GM19099 (cell line): ENCODE results near the gene RHOT1.

ENCODE experiments used
- POLR2A ChIP-seq: IDR thresholded peaks from 3 replicates; pipeline ENCODE4 v1.6.1; 2011; ENCODE audit warnings: low read depth; ENCODE audit not compliant: insufficient read length; ENCODE audit errors: extremely low read depth

RHOT1 gene

DNA sequence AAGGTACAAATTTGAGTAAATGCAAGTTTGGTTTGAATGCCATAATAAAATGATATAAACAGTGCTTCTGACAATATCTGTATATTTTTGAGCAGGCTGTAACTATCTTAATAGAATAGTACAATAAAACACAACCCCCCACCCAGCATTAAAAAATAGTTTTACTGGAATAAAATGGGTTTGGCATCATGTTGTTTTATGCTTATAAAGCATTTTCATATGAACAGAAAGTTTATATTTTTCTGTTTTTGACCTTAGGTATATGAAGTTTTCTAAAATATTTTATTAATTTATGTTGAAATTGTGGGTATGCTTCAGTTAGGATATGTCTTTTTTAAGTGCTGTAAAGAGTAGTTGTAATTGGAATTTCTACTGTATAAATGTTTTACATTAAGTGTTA lies 66.1 kb downstream of the RHOT1 start:
- TF ChIP-seq POLR2A: no peak

DNA sequence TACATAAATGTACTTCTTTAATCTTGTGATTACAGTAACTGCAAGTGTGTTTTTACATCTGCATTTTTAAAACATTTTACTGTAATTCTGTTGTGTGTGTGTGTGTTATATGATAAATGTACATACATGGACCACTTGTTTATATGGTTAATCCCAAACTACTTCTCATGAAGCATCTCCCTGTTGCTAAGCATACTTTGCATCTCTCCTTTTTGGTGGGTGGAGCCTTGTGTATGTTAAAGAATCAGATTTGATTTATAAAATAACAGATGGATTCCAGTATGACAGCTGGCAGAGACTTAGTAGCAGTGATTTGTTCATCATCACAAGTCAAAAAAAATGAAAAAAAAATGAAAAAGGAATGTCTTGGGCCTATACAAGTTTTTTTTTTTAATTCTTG lies 67.3 kb downstream of the RHOT1 start:
- TF ChIP-seq POLR2A: no peak

DNA sequence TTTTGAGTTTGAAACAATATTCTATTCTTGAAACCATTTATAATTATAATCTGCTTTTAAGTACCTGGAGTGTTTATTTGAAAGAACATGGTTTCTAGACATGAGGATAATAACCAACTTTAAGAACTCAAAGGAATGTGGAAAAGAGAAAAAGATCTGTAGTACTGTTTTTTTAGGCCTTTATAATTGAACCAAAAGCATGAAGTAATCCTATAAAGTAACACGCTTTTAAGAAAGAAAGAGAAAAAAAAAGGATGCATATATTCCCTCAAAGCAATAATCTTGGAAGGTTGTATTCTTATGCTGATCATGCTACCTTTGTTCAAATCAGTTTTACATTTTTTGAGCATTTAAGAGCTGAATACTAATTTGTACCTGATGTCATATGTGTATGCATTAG lies 69.4 kb downstream of the RHOT1 start:
- TF ChIP-seq POLR2A: no peak

DNA sequence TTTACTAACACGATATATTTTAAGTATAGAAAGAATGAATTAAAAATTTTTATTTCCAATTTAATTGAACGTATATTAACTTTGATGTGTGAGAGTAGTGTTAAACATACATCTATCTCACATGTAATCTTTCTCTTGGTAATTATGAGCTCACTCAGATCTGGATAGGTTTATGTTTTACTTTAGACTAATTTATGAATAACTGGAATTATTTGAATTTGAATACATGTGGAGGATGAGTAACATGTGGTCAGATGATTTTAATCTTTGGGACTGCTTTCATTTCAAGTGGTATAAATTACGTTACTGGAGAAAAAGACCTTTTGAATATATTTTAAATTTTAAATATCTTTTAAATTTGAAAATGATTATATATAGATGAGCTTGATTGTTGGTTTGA lies 73.4 kb downstream of the RHOT1 start:
- TF ChIP-seq POLR2A: no peak

DNA sequence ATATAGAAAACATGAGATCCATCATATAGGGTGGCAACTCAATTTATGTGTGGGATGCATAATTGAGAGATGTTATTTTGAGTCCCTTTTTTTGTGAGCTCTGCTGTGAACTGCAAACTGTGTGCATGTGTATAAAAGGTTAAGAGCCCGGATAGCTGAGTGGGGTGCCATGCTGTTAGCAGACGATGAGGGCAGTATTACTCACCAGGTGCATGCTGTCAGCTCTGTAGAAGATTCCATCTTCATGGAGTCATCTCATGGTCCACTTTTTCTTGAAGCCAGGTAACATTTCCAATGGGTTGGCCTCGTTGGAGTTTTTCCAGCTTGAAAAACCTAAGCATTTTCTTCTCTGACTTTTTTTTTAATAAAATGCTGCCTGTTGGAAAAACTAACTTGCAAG lies 80.3 kb downstream of the RHOT1 start:
- no peak for TF ChIP-seq POLR2A

DNA sequence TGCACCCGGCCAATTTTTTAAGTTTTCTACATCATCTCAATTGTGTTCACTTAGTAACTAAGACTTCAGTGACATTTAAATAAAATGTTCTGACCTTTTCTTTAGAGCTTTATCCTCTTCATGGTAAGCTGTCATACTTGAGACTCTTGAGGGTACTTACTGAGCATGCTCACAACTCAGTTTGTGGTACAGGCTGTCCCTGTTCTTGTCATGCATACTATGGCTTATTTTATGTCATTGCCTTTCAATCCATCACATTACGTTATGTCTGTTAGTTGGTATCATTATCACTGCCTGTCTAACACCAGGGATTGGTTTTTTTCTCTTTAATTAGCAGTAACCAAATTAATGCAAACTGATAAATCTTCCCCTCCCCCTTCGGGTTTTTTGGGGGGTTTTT lies 81.4 kb downstream of the RHOT1 start:
- TF ChIP-seq POLR2A: no peak

DNA sequence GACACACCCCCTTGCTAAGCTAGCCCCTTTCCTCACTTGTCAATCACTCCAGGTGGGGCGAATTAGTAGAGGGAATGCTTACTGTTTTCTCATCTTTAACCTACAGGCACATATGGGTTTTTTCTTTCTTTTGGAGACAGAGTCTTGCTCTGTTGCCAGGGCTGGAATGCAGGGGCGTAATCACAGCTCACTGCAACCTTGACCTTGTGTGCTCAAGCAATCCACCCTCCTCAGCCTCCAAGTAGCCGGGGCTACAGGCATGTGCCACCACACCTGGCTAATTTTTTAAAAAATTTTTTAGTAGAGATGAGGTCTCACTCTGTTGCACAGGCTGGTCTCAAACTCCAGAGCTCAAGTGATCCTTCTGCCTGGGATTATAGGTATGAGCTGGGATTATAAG lies 84.6 kb downstream of the RHOT1 start:
- TF ChIP-seq POLR2A: no peak

DNA sequence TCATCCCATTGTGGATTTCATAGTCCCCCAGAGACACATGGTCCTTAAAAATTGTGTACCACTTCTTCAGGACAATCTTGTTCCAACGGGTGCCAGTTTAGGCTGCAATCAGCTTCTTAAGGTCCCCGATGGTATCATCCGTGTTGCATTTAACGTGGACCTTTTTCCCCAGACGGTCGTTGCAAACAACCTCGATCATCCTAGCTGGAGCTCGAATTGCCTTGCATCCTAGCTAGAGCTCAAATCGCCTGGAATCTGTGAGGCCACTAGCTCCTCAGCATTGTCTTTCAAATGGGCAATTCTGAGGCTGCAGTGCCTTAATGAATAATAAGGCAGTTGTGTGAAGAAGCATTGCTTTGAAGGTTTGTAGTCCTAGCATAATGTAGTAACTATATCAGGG lies 85.6 kb downstream of the RHOT1 start:
- TF ChIP-seq POLR2A: no peak

DNA sequence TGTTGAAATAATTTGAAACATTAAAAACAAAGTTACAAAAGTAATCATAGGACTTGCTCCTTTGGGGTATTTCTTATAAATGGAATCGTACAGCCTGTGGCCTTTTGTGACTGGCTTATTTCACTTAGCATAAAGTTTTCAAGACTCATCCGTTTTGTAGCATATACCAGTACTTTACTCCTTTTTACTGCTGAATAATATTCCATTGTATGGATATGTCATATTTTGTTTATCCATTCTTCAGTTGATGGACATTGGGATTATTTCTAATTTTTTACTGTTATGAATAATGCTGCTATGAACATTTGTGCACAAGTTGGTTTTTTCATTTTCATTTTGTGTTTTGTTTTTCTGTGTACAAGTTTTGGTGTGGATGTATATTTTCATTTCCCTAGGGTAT lies 93.3 kb downstream of the RHOT1 start:
- no peak for TF ChIP-seq POLR2A

DNA sequence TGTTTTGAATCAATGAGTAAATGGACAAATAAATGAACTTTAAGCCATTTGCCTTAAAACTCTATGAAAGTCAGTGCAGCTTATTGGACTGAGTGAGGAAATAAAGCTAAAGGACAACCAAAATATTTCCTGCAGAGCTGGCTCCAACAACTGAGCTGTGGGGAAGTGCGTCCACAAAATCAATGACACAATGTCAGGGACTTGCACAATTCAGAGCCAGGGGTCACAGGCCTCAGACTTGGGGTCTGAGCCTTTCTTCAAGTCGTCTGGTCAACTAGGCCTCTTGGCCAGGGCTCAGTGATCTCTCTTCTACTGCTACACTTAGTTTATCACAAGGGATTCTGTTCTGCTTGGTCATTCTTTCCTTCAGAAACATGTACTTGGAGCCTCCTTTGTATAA lies 97.2 kb downstream of the RHOT1 start:
- TF ChIP-seq POLR2A: no peak

DNA sequence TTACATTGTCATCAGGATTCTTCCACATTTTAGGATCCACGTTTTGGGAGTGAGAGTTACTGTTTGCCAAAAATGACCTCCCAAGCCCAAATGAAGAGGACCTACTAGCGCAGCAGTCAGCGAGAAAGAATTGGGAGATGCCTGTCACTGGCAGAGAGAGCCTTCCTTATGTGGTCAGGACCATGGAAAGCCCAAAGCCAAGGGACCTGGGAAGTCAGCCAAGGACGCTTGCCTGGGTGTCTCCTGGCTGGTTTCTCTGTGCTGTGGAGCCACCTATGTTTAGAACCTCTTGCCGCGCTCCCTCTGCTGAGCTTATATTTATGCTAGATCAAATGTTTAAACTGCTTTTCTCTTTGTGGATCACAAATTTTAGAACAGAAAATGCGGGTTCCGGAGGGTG lies 98.4 kb downstream of the RHOT1 start:
- no peak for TF ChIP-seq POLR2A

DNA sequence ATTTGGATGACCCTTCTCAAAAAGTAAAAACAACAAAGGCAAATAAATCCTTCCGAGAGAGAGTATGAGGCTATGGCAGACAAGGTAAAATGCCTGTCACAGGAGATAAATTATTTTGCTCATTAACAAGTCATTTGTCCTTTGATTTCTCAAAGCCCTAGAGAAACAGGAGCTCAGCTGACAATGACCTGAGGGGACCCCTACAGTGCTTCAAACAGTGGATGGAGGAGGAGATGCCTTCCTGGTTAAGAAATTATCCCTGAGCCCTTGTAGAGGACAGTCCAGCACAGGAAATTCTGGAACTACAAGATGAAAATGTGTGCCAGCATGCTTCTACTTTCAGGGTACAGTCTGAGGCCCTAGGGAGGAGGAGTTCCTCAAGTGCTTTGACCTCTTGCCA lies 99.3 kb downstream of the RHOT1 start:
- no peak for TF ChIP-seq POLR2A

DNA sequence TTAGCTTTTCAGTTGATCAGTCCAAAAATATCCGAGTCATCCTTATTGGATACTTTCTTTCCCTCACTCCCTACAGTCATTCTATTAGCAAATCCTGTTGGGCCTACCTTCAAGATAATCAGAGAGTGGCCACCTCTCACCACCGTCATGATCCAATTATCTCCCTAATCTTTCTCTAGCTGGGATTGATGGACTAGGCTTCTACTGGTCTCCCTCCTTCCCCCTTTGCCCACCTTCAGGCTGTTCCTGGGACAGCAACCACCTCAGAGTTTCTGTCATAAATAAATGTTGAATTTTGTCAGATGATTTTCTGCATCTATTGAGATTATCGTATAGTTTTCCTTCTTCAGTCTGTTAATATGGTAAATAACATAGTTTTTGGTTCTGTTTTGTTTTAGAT lies 107.2 kb downstream of the RHOT1 start:
- TF ChIP-seq POLR2A: no peak

DNA sequence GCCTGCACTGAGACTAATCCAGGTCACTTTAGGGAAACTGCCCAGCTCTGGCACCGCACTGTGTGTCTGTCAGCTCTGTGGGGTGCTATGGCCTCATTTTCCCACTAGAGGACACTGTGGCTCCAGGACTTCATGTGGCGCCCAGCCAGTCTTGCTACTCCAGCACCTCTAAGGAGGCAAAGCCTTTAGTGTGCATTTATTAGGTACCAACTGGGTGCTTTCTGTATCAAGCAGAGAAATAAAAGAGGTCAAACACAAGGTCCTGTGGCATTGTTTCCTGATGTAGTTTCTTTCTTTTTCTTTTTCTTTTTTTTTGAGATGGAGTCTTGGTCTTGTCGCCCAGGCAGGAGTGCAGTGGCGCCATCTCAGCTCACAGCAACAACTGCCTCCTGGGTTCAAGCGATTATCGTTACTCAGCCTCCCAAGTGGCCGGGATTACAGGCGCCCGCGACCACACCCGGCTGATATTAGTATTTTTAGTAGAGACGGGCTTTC lies 110.9 kb downstream of the RHOT1 start:
- no peak for TF ChIP-seq POLR2A

DNA sequence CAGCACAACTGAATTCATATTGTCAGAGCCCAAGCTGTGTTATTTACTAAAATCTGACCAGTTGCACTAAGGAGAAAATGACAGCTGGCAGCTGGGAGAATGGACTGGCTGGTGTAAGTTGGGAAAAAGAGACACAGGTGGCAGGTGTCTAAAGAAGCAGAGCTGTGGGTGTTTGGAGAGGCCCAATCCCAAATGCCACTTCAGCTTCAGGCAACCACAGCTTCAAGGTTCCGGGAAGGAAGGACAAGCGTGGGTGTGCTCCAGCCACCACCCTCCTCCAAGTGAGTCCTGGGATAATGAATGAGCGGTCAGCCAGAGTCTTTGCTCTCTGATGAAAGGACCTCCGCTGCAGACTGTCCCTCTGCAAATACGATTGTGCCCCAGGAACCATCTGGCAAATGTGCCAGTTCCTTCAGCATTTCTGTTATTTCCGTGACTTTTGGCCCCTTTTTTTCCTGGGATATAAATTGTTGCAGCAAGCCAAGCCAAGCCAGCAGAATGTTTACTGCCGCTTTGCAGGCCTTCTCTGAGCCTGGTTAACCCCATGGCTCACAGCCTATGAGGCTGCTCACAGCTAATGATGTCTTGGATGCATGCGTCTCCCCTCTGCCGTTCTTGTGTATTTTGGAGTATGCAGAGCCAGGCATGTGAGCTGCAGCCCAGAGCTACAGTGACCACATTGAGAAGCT lies 113.9 kb downstream of the RHOT1 start:
- TF ChIP-seq POLR2A: no peak

DNA sequence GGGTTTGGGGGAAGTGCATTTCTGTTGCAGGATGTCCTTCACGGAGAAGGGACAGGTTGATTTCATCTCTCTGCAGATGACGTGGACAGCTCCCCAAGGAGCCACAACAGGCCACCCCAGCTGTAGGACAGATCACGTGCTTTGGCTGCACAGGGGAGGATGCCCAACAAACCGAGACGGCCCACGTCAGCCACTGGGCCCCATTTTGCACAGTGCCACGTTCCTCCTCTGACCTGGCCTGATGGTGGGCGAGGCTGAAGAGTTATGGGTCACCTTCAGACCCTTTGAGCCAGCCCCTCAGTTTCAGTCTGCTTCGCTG lies 114.4 kb downstream of the RHOT1 start:
- no peak for TF ChIP-seq POLR2A
